ENCODE data around the gene EFNA1.

The EFNA1 gene

DNA sequence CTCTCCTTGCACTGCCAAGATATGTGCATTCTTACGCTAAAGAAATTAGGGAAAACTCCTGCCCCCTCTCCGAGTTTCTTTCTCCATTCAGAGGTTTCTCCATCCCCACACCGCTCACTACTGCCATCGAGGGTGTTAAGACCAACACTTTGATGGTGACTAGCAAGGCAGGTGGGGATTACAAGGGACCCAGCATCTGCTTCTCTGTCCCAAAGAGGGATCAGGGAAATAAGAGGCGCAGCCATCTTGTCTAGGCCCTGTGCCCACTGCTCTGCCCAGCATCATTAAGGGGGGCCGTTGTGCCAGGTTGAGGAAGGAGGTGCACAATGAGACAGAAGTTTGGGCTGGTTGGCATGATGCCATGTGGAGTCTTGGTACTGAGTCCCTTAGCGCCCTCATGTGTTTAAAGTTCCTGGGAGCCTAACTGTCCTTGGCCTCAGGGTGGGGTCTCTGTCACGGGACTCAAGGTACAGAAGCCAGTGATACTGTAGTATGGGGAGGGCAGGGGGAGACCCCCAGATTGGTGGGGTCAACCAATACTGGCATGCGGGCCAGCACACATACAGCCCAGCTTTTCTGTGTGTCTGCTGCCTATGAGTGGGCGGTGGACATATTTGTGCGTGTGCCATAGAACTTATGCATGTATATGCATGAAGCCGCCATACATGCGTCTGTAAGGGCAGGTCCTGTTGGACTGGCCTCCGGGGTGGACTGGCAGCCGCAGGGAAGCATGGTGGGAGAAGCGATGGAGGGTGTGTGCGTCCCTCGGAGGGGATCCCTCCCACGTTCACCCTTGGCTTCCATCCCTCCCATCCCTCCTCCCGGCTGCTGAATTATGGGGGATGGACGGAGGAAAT is 43.6 kb upstream of the EFNA1 start:
- Histone ChIP-seq H3K4me1 (ENCODE audit: insufficient read depth, low read length, severe bottlenecking) (peaks cover 59% of the 10 kb centered on the region), H3K9me3 (ENCODE audit: low read length) (no peaks in the 10 kb centered on the region), H3K79me2 (ENCODE audit: insufficient read depth, low read length) (no peaks in the 10 kb centered on the region), H2AFZ (ENCODE audit: low read length) (no peak overlapping the region), H3K9me2 (ENCODE audit: low read depth, low read length) (no peaks in the 10 kb centered on the region), H3K9ac (ENCODE audit: low read length) (no peak overlapping the region; the same call in 1 of the 2 replicates), H3K27me3 (ENCODE audit: insufficient read depth, low read length) (peaks cover 6% of the 10 kb centered on the region; the same call in 1 of the 2 replicates), H3K4me3 (ENCODE audit: low read depth, low read length, poor library complexity, severe bottlenecking) (peak overlapping the region; percentile 65), H3K4me2 (ENCODE audit: low read length) (peak overlapping the region; percentile 93), H3F3A (ENCODE audit: insufficient read depth, low read length) (no peaks in the 10 kb centered on the region), H3K27ac (ENCODE audit: low read depth, low read length, poor library complexity, severe bottlenecking) (peak overlapping the region; percentile 90), H3K36me3 (ENCODE audit: insufficient read depth, low read length) (no peaks in the 10 kb centered on the region), H4K20me1 (ENCODE audit: insufficient read depth, low read length) (no peaks in the 10 kb centered on the region)
- TF ChIP-seq, protein P1, sequence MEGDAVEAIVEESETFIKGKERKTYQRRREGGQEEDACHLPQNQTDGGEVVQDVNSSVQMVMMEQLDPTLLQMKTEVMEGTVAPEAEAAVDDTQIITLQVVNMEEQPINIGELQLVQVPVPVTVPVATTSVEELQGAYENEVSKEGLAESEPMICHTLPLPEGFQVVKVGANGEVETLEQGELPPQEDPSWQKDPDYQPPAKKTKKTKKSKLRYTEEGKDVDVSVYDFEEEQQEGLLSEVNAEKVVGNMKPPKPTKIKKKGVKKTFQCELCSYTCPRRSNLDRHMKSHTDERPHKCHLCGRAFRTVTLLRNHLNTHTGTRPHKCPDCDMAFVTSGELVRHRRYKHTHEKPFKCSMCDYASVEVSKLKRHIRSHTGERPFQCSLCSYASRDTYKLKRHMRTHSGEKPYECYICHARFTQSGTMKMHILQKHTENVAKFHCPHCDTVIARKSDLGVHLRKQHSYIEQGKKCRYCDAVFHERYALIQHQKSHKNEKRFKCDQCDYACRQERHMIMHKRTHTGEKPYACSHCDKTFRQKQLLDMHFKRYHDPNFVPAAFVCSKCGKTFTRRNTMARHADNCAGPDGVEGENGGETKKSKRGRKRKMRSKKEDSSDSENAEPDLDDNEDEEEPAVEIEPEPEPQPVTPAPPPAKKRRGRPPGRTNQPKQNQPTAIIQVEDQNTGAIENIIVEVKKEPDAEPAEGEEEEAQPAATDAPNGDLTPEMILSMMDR (IDR thresholded peaks at IDR 0.05; ENCODE audit: low read length), result peak; percentile 50
- TF ChIP-seq EZH2 (IDR thresholded peaks at IDR 0.05; ENCODE audit: borderline replicate concordance, low read length), result no peak

DNA sequence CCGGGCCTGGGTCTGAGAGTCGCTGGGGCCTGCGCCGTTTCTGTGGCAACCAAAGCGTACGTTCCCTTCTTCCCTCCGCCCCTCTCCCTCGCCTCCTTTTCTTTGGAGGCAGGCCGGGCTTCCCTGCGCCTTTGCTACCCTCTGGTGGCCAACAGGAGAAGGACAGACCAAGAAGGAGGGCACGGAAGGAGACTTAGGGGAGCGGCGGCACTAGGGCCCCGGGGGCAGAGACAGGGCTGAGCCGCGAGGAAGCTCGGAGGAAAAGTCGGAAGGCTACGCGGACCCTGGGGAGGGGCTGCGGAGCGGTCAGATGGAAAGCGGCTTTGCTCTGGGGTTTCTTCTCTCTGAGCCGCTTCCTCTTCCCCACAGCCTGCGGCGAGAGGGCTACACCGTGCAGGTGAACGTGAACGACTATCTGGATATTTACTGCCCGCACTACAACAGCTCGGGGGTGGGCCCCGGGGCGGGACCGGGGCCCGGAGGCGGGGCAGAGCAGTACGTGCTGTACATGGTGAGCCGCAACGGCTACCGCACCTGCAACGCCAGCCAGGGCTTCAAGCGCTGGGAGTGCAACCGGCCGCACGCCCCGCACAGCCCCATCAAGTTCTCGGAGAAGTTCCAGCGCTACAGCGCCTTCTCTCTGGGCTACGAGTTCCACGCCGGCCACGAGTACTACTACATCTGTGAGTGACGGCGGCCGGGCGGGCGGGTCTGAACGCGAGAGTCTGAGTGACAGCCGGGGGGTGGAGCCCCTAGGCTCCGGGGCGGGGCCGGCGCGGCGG is 42.8 kb upstream of the EFNA1 start:
- Histone ChIP-seq H3K9me3 (ENCODE audit: low read length) (no peaks in the 10 kb centered on the region), H3K4me3 (ENCODE audit: low read depth, low read length, poor library complexity, severe bottlenecking) (peak overlapping the region; percentile 65), H3K79me2 (ENCODE audit: insufficient read depth, low read length) (no peaks in the 10 kb centered on the region), H3K27ac (ENCODE audit: low read depth, low read length, poor library complexity, severe bottlenecking) (peak overlapping the region; percentile 90), H3K27me3 (ENCODE audit: insufficient read depth, low read length) (peaks cover 6% of the 10 kb centered on the region; the same call in 1 of the 2 replicates), H2AFZ (ENCODE audit: low read length) (no peak overlapping the region), H3F3A (ENCODE audit: insufficient read depth, low read length) (no peaks in the 10 kb centered on the region), H3K9ac (ENCODE audit: low read length) (peak overlapping the region; percentile 58), H3K9me2 (ENCODE audit: low read depth, low read length) (no peaks in the 10 kb centered on the region), H3K36me3 (ENCODE audit: insufficient read depth, low read length) (no peaks in the 10 kb centered on the region), H3K4me2 (ENCODE audit: low read length) (peak overlapping the region; percentile 93), H3K4me1 (ENCODE audit: insufficient read depth, low read length, severe bottlenecking) (peaks cover 51% of the 10 kb centered on the region), H4K20me1 (ENCODE audit: insufficient read depth, low read length) (no peaks in the 10 kb centered on the region)
- TF ChIP-seq, protein P1 (IDR thresholded peaks at IDR 0.05; ENCODE audit: low read length), result peak; percentile 90
- TF ChIP-seq EZH2 (IDR thresholded peaks at IDR 0.05; ENCODE audit: borderline replicate concordance, low read length), result no peak

DNA sequence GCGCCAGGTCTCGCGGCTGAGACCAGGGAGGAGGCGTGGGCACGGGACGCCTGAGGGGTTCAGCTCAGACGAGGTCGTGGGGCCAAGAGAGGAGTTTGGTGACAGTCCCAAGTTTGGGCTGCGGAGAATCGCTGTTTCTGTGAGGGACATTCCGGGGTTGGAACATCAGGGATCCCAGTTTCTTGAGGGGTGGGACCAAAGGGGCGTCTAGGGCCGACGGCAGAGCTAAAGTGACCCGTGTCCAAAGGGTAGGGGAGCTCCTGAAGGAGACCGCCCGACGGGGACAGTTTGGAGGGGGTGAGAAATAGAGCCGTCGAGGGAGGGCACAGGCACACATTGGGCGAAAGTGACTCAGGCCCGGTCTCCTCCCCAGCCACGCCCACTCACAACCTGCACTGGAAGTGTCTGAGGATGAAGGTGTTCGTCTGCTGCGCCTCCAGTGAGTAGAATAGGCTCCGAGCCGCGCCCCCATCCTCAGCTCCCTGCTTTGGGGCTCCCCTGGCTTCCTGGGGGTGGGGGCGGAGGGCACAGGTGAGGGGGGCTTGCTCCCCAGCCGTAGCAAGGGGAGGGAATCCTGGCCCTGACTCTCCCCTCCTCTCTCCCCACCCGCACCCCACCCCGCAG is 42.1 kb upstream of the EFNA1 start:
- 0 out of 2 replicates have a peak overlapping the region, but pooled peaks have one; percentile 40 for H2AFZ ChIP-seq (ENCODE audit: low read length)
- H3K36me3 ChIP-seq (ENCODE audit: insufficient read depth, low read length), result no peaks in the 10 kb centered on the region
- H3K4me1 ChIP-seq (ENCODE audit: insufficient read depth, low read length, severe bottlenecking), result peaks cover 44% of the 10 kb centered on the region

More for the DNA sequence above, 42.1 kb upstream of the EFNA1 start:
- Histone ChIP-seq H3K4me3 (ENCODE audit: low read depth, low read length, poor library complexity, severe bottlenecking) (peak overlapping the region; percentile 65), H3F3A (ENCODE audit: insufficient read depth, low read length) (no peaks in the 10 kb centered on the region), H3K9me3 (ENCODE audit: low read length) (no peaks in the 10 kb centered on the region), H3K9me2 (ENCODE audit: low read depth, low read length) (no peaks in the 10 kb centered on the region), H3K79me2 (ENCODE audit: insufficient read depth, low read length) (no peaks in the 10 kb centered on the region), H3K27ac (ENCODE audit: low read depth, low read length, poor library complexity, severe bottlenecking) (peak overlapping the region; percentile 90), H3K27me3 (ENCODE audit: insufficient read depth, low read length) (peaks cover under 1% of the 10 kb centered on the region; the same call in 1 of the 2 replicates), H3K4me2 (ENCODE audit: low read length) (peak overlapping the region; percentile 93), H4K20me1 (ENCODE audit: insufficient read depth, low read length) (no peaks in the 10 kb centered on the region), H3K9ac (ENCODE audit: low read length) (peak overlapping the region; percentile 58)
- TF ChIP-seq, protein P1 (IDR thresholded peaks at IDR 0.05; ENCODE audit: low read length), result no peak
- TF ChIP-seq EZH2 (IDR thresholded peaks at IDR 0.05; ENCODE audit: borderline replicate concordance, low read length), result no peak
